Esophagus (tissue), 2 donors: Measurements from ENCODE around the gene SLC31A1. TPM values are rescaled to one million over a fixed set of nuclear protein-coding genes. Genes with fewer than 3 reads are reported as not detected.
A peak's percentile ranks its signal among the peaks of the same experiment; 100 is the strongest.

Experiments used
- H3K27ac ChIP-seq, 2 donors: one replicate each; pipeline ENCODE4 v1.5.1; 2013; ENCODE audit warnings: low read depth in 2 of 2, mild to moderate bottlenecking in 2 of 2, inconsistent platforms in 1 of 2, low read length in 1 of 2, moderate library complexity in 1 of 2
- H3K27me3 ChIP-seq, 2 donors: one replicate each; pipeline ENCODE4 v1.6.1; 2013; ENCODE audit warnings: low read length in 2 of 2, control low read depth in 1 of 2, mild to moderate bottlenecking in 1 of 2; ENCODE audit not compliant: insufficient read depth in 2 of 2, control insufficient read depth in 1 of 2
- H3K36me3 ChIP-seq, 2 donors: one replicate each; pipeline ENCODE4 v1.6.1; 2013; ENCODE audit warnings: low read length in 1 of 2; ENCODE audit not compliant: control insufficient read depth in 2 of 2, insufficient read depth in 2 of 2
- H3K4me1 ChIP-seq, 2 donors: one replicate each; pipeline ENCODE4 v1.6.1; 2013; ENCODE audit warnings: low read length in 1 of 2; ENCODE audit not compliant: control insufficient read depth in 2 of 2, insufficient read depth in 2 of 2
- H3K4me3 ChIP-seq, 2 donors: one replicate each; pipeline ENCODE4 v1.5.1; 2013; ENCODE audit warnings: low read length in 2 of 2, mild to moderate bottlenecking in 2 of 2, low read depth in 1 of 2, moderate library complexity in 1 of 2
- H3K9me3 ChIP-seq, 2 donors: one replicate each; pipeline ENCODE4 v1.6.1; 2013; ENCODE audit warnings: mild to moderate bottlenecking in 2 of 2, low read depth in 1 of 2, low read length in 1 of 2, moderate library complexity in 1 of 2; ENCODE audit not compliant: control insufficient read depth in 2 of 2, insufficient read depth in 1 of 2
- WGBS, 2 donors: extraction: QIAGEN DNeasy Blood & Tissue Kit; methylation state at CpG; one replicate each; pipeline ENCODE4 v1.1.7; 2013; 5-methylcytosine and 5-hydroxymethylcytosine counted together
- polyA plus RNA-seq, 2 donors: library from polyadenylated mRNA; stranded (reverse); fragments of 200-250 nt; gene quantifications; one replicate each; pipeline ENCODE4 v1.2.3, GENCODE V29; 2013
- donor health status: healthy with polysubstance abuse.
- donor health status: Bipolar disorder and iron deficiency.

Gene SLC31A1
- polyA plus RNA-seq, 2 donors, result 5.4 to 10.4 TPM

GRCh38 chr9:113296796-113297558 is 75.6 kb downstream of the SLC31A1 start:
- Histone ChIP-seq H3K4me3 (no peak overlapping the region), H3K4me1 (no peaks in the 10 kb centered on the region), H3K36me3 (peaks cover 3 to 5% of the 10 kb centered on the region in 2 donors), H3K9me3 (no peaks in the 10 kb centered on the region), H3K27me3 (no peaks in the 10 kb centered on the region), H3K27ac (no peak overlapping the region)
- WGBS, 2 donors, result 75 to 78% methylated on average over 9 of the region's 9 CpGs

GRCh38 chr9:113298311-113298710 is 77.0 kb downstream of the SLC31A1 start:
- Histone ChIP-seq H3K36me3 (peaks cover 0 to 2% of the 10 kb centered on the region in 2 donors), H3K27me3 (no peaks in the 10 kb centered on the region), H3K27ac (no peak overlapping the region), H3K4me1 (peaks cover 0 to 3% of the 10 kb centered on the region in 2 donors), H3K4me3 (no peak overlapping the region), H3K9me3 (no peaks in the 10 kb centered on the region)
- 89 to 91% methylated on average over 8 of the region's 8 CpGs for WGBS, 2 donors

GRCh38 chr9:113298924-113299770 is 77.8 kb downstream of the SLC31A1 start:
- no peak overlapping the region for H3K27ac ChIP-seq
- H3K4me3 ChIP-seq, result no peak overlapping the region
- H3K4me1 ChIP-seq, result peaks cover 0 to 3% of the 10 kb centered on the region in 2 donors
- no peaks in the 10 kb centered on the region for H3K9me3 ChIP-seq
- H3K27me3 ChIP-seq, result no peaks in the 10 kb centered on the region
- WGBS, 2 donors, result 81 to 85% methylated on average over 15 of the region's 15 CpGs
- no peaks in the 10 kb centered on the region for H3K36me3 ChIP-seq

- H3K4me3 ChIP-seq, result no peak overlapping the region
- WGBS, 2 donors, result 47 to 63% methylated on average over 8 of the region's 8 CpGs
Measured at GRCh38 chr9:113299800-113300292, 78.5 kb downstream of the SLC31A1 start.

GRCh38 chr9:113301548-113301947 is 80.2 kb downstream of the SLC31A1 start:
- no peaks in the 10 kb centered on the region for H3K36me3 ChIP-seq
- no peak overlapping the region for H3K27ac ChIP-seq
- WGBS, 2 donors, result 85 to 88% methylated on average over 8 of the region's 8 CpGs
- no peaks in the 10 kb centered on the region for H3K9me3 ChIP-seq
- H3K4me1 ChIP-seq, result peaks cover 0 to 3% of the 10 kb centered on the region in 2 donors
- no peak overlapping the region for H3K4me3 ChIP-seq
- H3K27me3 ChIP-seq, result no peaks in the 10 kb centered on the region

More at GRCh38 chr9:113299800-113300292, 78.5 kb downstream of the SLC31A1 start:
- H3K4me1 ChIP-seq, result peaks cover 0 to 3% of the 10 kb centered on the region in 2 donors
- H3K27me3 ChIP-seq, result no peaks in the 10 kb centered on the region
- no peaks in the 10 kb centered on the region for H3K9me3 ChIP-seq
- H3K27ac ChIP-seq, result no peak overlapping the region
- no peaks in the 10 kb centered on the region for H3K36me3 ChIP-seq

DNA sequence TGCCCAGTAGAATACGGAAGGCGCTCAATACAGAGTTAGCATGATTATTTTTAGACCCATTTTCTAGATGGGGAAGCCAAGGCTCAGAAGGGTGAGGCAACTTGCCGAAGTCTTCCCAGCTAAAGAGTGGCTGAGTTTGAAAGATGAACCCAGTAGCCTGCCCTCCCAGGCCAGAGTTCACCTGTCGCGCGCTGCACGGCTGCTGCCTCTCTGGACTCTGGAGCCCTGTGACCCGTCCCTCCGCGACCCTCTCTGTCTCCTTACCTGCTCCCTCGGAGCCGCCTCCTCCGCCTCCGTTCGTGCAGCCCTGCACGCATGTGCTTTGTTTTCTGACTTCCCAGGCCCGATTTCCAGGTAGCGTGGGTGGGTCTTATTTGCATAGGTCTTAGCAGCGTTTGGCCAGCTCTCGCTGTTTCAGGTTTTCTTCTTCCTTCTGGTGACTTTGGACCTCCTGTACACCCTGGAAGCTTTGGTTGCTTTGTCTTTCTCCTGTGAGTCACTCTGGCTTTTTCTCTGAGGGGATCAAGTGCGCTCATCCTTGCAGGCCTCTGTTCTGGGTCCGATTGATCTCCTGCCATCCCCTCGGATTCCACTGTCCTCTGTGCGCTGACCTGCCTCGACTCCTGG is 81.6 kb downstream of the SLC31A1 start, which contains the start of gene RNF183:
Gene RNF183 (minus strand): TSS at position 585 of the 627 bp plus-strand sequence. CDS start 5,192 bp downstream, outside the sequence.
- Histone ChIP-seq H3K9me3 (no peaks in the 10 kb centered on the region), H3K4me1 (peaks cover 0 to 3% of the 10 kb centered on the region in 2 donors), H3K4me3 (peak within 1 kb of the TSS in 1 of 2 donors; percentile 9), H3K36me3 (no peaks in the 10 kb centered on the region), H3K27me3 (no peaks in the 10 kb centered on the region), H3K27ac (peak within 1 kb of the TSS; percentile 47 to 52)
- WGBS, 2 donors, result 50 to 55% methylated on average over 25 of the region's 25 CpGs

DNA sequence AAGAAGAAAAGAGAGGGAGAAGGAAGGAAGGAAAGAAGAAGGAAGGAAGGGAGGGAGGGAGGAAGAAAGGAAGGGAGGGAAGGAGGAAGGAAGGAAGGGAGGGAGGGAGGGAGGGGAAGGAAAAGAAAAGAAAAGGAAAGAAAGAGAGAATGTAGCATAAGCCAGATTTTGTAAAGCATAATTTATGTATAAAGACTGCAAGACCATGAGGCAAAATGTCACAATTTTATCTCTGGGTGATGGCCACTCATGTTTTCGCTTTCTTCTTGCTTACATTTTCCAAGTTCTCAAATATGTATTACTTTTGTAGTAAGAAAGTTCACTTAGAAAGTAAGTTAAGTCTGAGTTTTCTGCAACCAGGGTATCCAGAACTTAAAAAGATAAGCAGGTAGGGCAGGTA is 85.2 kb downstream of the SLC31A1 start:
- no peaks in the 10 kb centered on the region for H3K27me3 ChIP-seq
- no peak overlapping the region for H3K27ac ChIP-seq
- peaks cover 0 to 3% of the 10 kb centered on the region in 2 donors for H3K4me1 ChIP-seq
- H3K9me3 ChIP-seq, result no peaks in the 10 kb centered on the region
- H3K36me3 ChIP-seq, result no peaks in the 10 kb centered on the region
- 90% methylated on average over 1 of the region's 1 CpG for WGBS, 2 donors
- no peak overlapping the region for H3K4me3 ChIP-seq

DNA sequence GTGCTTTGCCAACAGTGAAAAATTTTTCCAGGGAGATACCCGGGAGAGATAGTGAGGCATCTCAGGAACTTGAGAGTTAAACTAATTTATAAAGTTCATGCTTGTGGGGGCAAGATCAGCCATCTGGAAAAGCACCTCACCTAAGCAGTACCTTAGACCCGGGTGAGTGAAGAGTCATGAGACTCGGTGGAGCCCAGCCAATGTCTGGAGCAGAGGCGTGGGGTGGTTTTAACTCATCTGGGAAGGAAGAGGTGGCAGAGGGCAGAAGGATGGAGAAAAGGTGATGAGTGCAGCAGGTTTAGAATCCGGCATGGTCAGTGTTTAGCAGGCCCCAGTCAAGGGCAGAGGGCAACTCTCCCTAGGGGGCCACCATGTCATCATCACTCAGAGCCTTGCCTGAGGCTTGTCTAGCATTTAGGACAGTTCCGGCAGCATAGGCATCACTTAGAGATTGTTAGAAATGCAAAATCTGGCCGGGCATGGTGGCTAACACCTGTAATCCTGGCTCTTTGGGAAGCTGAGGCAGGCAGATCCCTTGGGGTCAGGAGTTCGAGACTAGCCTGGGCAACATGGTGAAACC is 86.1 kb downstream of the SLC31A1 start:
- Histone ChIP-seq H3K36me3 (no peaks in the 10 kb centered on the region), H3K4me3 (no peak overlapping the region), H3K9me3 (no peaks in the 10 kb centered on the region), H3K27me3 (no peaks in the 10 kb centered on the region), H3K4me1 (peaks cover 0 to 3% of the 10 kb centered on the region in 2 donors), H3K27ac (no peak overlapping the region)
- 65 to 70% methylated on average over 8 of the region's 8 CpGs for WGBS, 2 donors
